ENCODE results near the gene NMUR1. TPM values are rescaled to one million over a fixed set of nuclear protein-coding genes. Genes with fewer than 3 reads are reported as not detected.

NMUR1 gene
- total RNA-seq, 1 donor from 2014 or later: 0.13 TPM

GRCh38 chr2:231541645-231542044 lies 11.4 kb upstream of the NMUR1 start:
- no peak for TF ChIP-seq CTCF (IDR thresholded peaks at IDR 0.05; ENCODE audit: unreplicated experiment)
- H3K36me3 Mint-ChIP-seq: no peaks in the 10 kb centered on the region
- H3K27me3 Mint-ChIP-seq (ENCODE audit: low read depth): peaks cover 2% of the 10 kb centered on the region
- H3K9me3 Mint-ChIP-seq: peaks cover 12% of the 10 kb centered on the region
- DNase-seq (ENCODE audit: low spot score in 2 of 2, unreplicated experiment in 2 of 2): no peak
- no peak overlapping the region for H3K4me3 Mint-ChIP-seq
- peaks cover 2% of the 10 kb centered on the region for H3K4me1 Mint-ChIP-seq
- no peak overlapping the region for H3K27ac Mint-ChIP-seq

GRCh38 chr2:231539991-231540390 lies 9.7 kb upstream of the NMUR1 start:
- Mint-ChIP-seq H3K4me1 (no peaks in the 10 kb centered on the region), H3K27ac (no peak overlapping the region), H3K9me3 (peaks cover 12% of the 10 kb centered on the region), H3K36me3 (no peaks in the 10 kb centered on the region), H3K4me3 (no peak overlapping the region), H3K27me3 (ENCODE audit: low read depth) (peaks cover 2% of the 10 kb centered on the region)
- TF ChIP-seq CTCF (IDR thresholded peaks at IDR 0.05; ENCODE audit: unreplicated experiment): no peak
- DNase-seq (ENCODE audit: low spot score in 2 of 2, unreplicated experiment in 2 of 2): no peak

GRCh38 chr2:231535961-231536360 lies 5.7 kb upstream of the NMUR1 start:
- Mint-ChIP-seq H3K27ac (no peak overlapping the region), H3K9me3 (no peaks in the 10 kb centered on the region), H3K27me3 (ENCODE audit: low read depth) (peaks cover 10% of the 10 kb centered on the region), H3K36me3 (no peaks in the 10 kb centered on the region), H3K4me3 (no peak overlapping the region), H3K4me1 (no peaks in the 10 kb centered on the region)
- no peak for DNase-seq (ENCODE audit: low spot score in 2 of 2, unreplicated experiment in 2 of 2)
- TF ChIP-seq CTCF (IDR thresholded peaks at IDR 0.05; ENCODE audit: unreplicated experiment): no peak

GRCh38 chr2:231533777-231534125 lies 3.5 kb upstream of the NMUR1 start:
- Mint-ChIP-seq H3K4me3 (no peak overlapping the region), H3K27ac (no peak overlapping the region), H3K9me3 (no peaks in the 10 kb centered on the region), H3K4me1 (no peaks in the 10 kb centered on the region), H3K36me3 (no peaks in the 10 kb centered on the region), H3K27me3 (ENCODE audit: low read depth) (peaks cover 26% of the 10 kb centered on the region)
- no peak for TF ChIP-seq CTCF (IDR thresholded peaks at IDR 0.05; ENCODE audit: unreplicated experiment)
- DNase-seq (ENCODE audit: low spot score in 2 of 2, unreplicated experiment in 2 of 2): no peak

GRCh38 chr2:231533086-231533776 lies 3.0 kb upstream of the NMUR1 start:
- no peak for TF ChIP-seq CTCF (IDR thresholded peaks at IDR 0.05; ENCODE audit: unreplicated experiment)
- no peaks in the 10 kb centered on the region for H3K9me3 Mint-ChIP-seq
- DNase-seq (ENCODE audit: low spot score in 2 of 2, unreplicated experiment in 2 of 2): no peak
- H3K4me3 Mint-ChIP-seq: no peak overlapping the region
- H3K27ac Mint-ChIP-seq: no peak overlapping the region
- H3K4me1 Mint-ChIP-seq: no peaks in the 10 kb centered on the region
- H3K27me3 Mint-ChIP-seq (ENCODE audit: low read depth): peaks cover 31% of the 10 kb centered on the region
- H3K36me3 Mint-ChIP-seq: no peaks in the 10 kb centered on the region

- no peaks in the 10 kb centered on the region for H3K4me1 Mint-ChIP-seq
- TF ChIP-seq CTCF (IDR thresholded peaks at IDR 0.05; ENCODE audit: unreplicated experiment): no peak
- no peak overlapping the region for H3K4me3 Mint-ChIP-seq
- H3K27me3 Mint-ChIP-seq (ENCODE audit: low read depth): peaks cover 33% of the 10 kb centered on the region
- no peak for DNase-seq (ENCODE audit: low spot score in 2 of 2, unreplicated experiment in 2 of 2)
- no peak overlapping the region for H3K27ac Mint-ChIP-seq
- no peaks in the 10 kb centered on the region for H3K36me3 Mint-ChIP-seq
- no peaks in the 10 kb centered on the region for H3K9me3 Mint-ChIP-seq
Observed at GRCh38 chr2:231532756-231533035, 2.5 kb upstream of the NMUR1 start.

Data from mesothelial cell of epicardium (in vitro differentiated cells).